ENCODE measurements around the gene SPATS2. TPM values are rescaled to one million over a fixed set of nuclear protein-coding genes. Genes with fewer than 3 reads are reported as not detected.
"Not testable (repeated sequence)": the region's sequence is repeated elsewhere in the genome, so short reads cannot be mapped to it uniquely, and the experiment has no call there.

Gene SPATS2
- total RNA-seq, 2 experiments from 2014 or later: 11.3 to 18.1 TPM

DNA sequence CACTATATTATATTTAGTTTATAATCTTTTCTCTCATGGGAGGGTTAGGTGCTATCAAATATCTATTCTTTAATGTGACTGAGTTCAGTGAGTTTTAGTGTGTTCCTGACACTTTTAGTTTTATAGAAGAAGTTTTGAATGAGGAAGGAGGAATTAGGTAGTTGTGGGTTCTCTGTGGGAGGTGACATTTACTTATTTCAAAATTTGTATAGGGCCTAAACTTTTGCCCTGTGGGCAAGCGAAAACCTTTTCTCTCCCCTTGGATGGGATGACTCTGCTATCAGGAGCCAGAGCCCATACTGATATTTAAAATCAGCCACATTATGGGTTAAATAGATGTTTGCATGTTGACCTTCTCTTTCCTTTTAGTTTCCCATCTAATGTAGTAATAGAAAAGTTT, 43.6 kb downstream of the SPATS2 start:
- Mint-ChIP-seq H3K4me3 (no peak overlapping the region), H3K27ac (no peak overlapping the region), H3K9me3 (ENCODE audit: low read depth) (no peaks in the 10 kb centered on the region), H3K27me3 (no peaks in the 10 kb centered on the region), H3K4me1 (no peaks in the 10 kb centered on the region), H3K36me3 (peaks cover 2% of the 10 kb centered on the region)
- CTCF ChIA-PET: no interaction called here
- no peak for DNase-seq
- no peak for ATAC-seq

DNA sequence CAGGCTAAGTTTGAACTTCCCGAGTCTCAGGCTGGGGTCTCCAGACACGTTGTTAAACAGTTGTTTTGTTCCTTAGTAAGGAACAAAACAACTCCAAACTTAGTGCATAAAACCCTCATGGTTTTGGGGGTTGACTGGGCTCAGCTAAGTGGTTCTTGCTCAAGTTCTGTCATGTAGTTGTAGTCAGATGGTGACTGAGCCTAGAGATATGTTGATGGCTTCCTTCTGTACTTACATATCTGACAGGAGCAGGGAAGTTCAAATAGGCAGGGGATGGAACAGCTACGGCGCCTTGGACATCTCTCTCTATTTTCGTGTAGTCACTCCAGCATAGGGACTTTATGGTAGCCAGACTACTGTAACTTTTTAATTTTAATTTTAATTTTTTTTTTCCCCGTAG, 45.7 kb downstream of the SPATS2 start:
- ATAC-seq (no peak), DNase-seq (no peak)
- Mint-ChIP-seq H3K4me3 (no peak overlapping the region), H3K4me1 (no peaks in the 10 kb centered on the region), H3K27me3 (no peaks in the 10 kb centered on the region), H3K9me3 (ENCODE audit: low read depth) (no peaks in the 10 kb centered on the region), H3K27ac (no peak overlapping the region), H3K36me3 (peaks cover 7% of the 10 kb centered on the region)
- CTCF ChIA-PET: interaction anchor here (1.1 to 1.4 kb wide), 2 partner anchors 11 to 12 kb away, joined by 3 to 5 read pairs; no protein-coding TSS in a partner anchor

DNA sequence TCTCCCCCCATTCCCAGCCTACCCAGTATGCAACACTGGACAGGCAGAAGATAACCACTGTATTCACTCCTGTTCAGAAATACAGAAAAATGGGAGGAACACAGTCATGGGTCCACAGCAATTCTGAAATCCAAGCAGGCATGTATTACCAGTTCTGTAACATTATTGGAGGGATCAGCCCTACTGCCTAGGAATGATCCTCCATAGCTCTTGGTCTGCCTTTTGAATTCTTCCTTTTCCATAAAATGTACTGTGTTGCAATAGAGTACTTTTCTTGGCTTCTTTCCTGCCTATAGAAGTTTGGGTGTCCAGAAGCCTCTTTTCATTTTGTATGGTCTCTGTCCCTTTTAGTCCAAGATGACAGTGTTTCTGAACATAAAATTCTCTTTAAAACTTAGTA, 46.5 kb downstream of the SPATS2 start:
- no peaks in the 10 kb centered on the region for H3K4me1 Mint-ChIP-seq
- ATAC-seq (no peak), DNase-seq (no peak)
- H3K36me3 Mint-ChIP-seq: peaks cover 7% of the 10 kb centered on the region
- H3K27me3 Mint-ChIP-seq: no peaks in the 10 kb centered on the region
- CTCF ChIA-PET: interaction anchor here (1.1 to 1.4 kb wide), 2 partner anchors 10 to 13 kb away, joined by 3 to 5 read pairs; no protein-coding TSS in a partner anchor
- no peak overlapping the region for H3K27ac Mint-ChIP-seq
- no peak overlapping the region for H3K4me3 Mint-ChIP-seq
- no peaks in the 10 kb centered on the region for H3K9me3 Mint-ChIP-seq (ENCODE audit: low read depth)

DNA sequence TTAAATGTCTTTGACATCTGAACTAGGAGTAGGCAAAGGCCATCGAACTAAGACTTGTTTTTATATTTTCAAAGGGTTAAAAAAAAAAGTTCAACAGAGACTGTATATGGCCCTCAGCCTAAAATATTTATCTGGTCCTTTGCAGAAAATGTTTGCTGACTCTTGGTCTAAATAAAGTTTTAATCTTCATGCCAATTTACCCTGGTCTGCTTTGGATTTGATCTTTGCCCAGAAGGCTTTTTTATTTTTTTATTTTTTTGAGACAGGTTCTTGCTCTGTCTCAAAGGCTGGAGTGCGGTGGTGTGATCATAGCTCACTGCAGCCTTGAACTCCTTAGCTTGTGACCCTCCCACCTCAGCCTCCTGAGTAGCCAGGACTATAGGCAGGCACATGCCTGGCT, 47.1 kb downstream of the SPATS2 start:
- no peaks in the 10 kb centered on the region for H3K27me3 Mint-ChIP-seq
- H3K4me3 Mint-ChIP-seq: no peak overlapping the region
- no peak for DNase-seq
- CTCF ChIA-PET: interaction anchor here (1.2 kb wide), 1 partner anchor 16 kb away, joined by 4 read pairs; no protein-coding TSS in a partner anchor
- no peak for ATAC-seq
- peaks cover 7% of the 10 kb centered on the region for H3K36me3 Mint-ChIP-seq
- no peaks in the 10 kb centered on the region for H3K9me3 Mint-ChIP-seq (ENCODE audit: low read depth)
- H3K4me1 Mint-ChIP-seq: no peaks in the 10 kb centered on the region
- H3K27ac Mint-ChIP-seq: no peak overlapping the region

DNA sequence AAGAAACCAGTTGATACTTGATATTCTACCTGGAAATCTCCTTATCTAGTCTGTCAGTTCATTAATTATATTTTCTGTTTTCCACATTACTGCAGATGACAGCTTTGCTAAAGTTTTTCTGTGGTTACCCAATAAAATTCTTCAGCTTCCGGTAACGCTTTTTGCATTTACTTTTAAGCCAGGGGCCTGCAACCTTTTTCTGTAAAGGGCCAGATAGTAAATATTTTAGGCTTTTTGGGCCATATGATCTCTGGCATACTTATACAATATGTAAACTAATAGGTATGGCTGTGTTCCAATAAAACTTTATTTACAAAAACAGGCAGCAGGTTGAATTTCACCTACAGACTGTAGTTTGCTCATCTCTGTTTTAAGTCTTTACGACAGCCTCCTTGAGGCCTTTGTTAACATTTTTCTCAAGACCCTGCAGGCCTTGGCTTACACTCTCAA, 48.3 kb downstream of the SPATS2 start:
- Mint-ChIP-seq H3K27ac (no peak overlapping the region), H3K36me3 (peaks cover 5% of the 10 kb centered on the region), H3K4me1 (no peaks in the 10 kb centered on the region), H3K27me3 (no peaks in the 10 kb centered on the region), H3K9me3 (ENCODE audit: low read depth) (no peaks in the 10 kb centered on the region), H3K4me3 (no peak overlapping the region)
- no peak for DNase-seq
- no peak for ATAC-seq
- CTCF ChIA-PET: interaction anchor here (1.2 kb wide), 2 partner anchors 17 to 57 kb away, joined by 3 to 4 read pairs; no protein-coding TSS in a partner anchor

DNA sequence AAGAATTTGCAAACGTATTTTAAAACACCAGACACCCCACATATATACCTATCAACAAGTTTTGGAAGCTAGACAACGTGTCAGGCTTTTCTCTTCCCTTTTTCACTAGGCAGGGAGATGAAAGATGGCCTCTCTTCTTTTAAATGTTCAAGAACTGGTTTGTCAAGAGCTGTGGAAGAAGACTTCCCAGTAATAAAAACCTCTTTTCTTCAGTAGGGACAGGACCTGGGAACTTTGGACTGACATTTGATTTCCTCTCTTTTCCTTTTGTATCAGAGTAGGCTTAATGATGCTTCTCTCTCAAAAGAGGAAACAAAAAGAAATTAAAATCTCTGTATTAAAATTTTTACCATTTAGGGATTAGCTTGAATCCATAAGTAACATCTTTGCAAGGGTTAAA, 49.6 kb downstream of the SPATS2 start:
- H3K27ac Mint-ChIP-seq: no peak overlapping the region
- CTCF ChIA-PET: interaction anchor here (1.0 to 2.0 kb wide), 3 partner anchors 9 to 71 kb away, joined by 3 to 5 read pairs (median 4); partner anchors contain the start of gene DNAJC22
- H3K9me3 Mint-ChIP-seq (ENCODE audit: low read depth): no peaks in the 10 kb centered on the region
- no peak overlapping the region for H3K4me3 Mint-ChIP-seq
- no peaks in the 10 kb centered on the region for H3K27me3 Mint-ChIP-seq
- no peak for ATAC-seq
- no peak for DNase-seq
- peaks cover 5% of the 10 kb centered on the region for H3K36me3 Mint-ChIP-seq
- peaks cover under 1% of the 10 kb centered on the region for H3K4me1 Mint-ChIP-seq

DNA sequence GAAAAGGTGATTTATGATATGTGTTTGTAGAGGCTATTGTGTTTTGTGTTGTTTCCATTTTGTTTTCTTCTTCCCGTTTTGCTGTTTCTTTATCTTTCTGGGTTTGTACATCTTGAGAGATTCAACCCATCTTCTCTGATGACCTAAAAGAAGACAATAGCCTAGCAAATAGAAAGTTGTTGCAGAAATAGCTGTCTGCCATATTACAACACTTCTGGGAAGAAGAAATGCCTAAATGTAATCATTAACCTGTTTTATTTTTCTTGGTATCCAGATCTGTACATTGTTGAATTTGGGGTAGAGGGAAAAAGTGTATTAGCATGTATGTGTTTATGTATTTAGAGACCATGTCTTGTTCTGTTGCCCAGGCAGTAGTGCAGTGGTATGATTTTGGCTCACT, 50.3 kb downstream of the SPATS2 start:
- ATAC-seq (no peak), DNase-seq (no peak)
- peaks cover 5% of the 10 kb centered on the region for H3K36me3 Mint-ChIP-seq
- no peaks in the 10 kb centered on the region for H3K9me3 Mint-ChIP-seq (ENCODE audit: low read depth)
- CTCF ChIA-PET: interaction anchor here (0.7 to 2.0 kb wide), 3 partner anchors 10 to 51 kb away, joined by 3 to 5 read pairs (median 3); no protein-coding TSS in a partner anchor
- H3K27me3 Mint-ChIP-seq: no peaks in the 10 kb centered on the region
- no peak overlapping the region for H3K4me3 Mint-ChIP-seq
- H3K27ac Mint-ChIP-seq: no peak overlapping the region
- peaks cover 6% of the 10 kb centered on the region for H3K4me1 Mint-ChIP-seq

DNA sequence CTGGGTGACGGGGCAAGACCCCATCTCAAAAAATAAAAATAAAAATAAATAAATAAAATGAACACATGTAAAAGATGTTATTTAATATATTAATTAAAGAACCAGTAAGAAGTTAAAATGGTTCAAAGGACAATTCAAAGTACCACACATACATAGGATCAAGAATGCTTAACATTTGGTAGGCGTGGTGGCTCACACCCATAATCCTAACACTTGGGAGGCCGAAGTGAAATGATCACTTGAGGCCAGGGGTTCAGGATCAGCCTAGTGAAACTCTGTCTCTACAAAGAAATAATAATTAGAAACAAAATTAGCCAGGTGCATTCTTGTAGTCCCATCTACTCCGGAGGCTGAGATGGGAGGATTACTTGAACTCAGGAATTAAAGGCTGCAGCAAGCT, 53.3 kb downstream of the SPATS2 start:
- no peak for DNase-seq
- no peak overlapping the region for H3K4me3 Mint-ChIP-seq
- ATAC-seq: no peak
- peaks cover 6% of the 10 kb centered on the region for H3K36me3 Mint-ChIP-seq
- CTCF ChIA-PET: interaction anchor here (1.0 to 2.2 kb wide), 2 partner anchors 73 to 93 kb away, joined by 3 to 6 read pairs; partner anchors contain the start of gene DNAJC22
- no peaks in the 10 kb centered on the region for H3K27me3 Mint-ChIP-seq
- no peaks in the 10 kb centered on the region for H3K9me3 Mint-ChIP-seq (ENCODE audit: low read depth)
- H3K27ac Mint-ChIP-seq: no peak overlapping the region
- peaks cover 6% of the 10 kb centered on the region for H3K4me1 Mint-ChIP-seq

DNA sequence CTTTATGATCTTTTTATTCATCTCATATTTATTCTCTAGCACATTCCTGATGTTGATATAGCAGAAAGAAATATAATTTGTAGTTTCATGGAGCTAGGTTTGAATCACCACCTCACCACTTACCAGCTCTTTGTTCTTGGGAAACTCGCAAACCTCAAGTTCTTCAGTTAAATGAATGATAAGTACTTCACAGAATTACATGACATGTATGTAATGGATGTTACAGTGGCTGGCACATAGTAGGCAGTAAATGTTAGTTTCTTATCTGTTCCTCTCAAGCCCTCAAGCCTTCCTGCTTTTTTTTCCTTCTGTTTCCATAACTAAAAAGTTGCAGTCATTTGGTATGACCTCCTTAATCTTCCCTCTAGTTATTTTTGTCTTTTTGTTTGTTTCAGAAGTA, 54.9 kb downstream of the SPATS2 start:
- no peak overlapping the region for H3K4me3 Mint-ChIP-seq
- CTCF ChIA-PET: interaction anchor here (0.6 to 1.0 kb wide), 3 partner anchors 79 to 94 kb away, joined by 3 to 4 read pairs (median 4); no protein-coding TSS in a partner anchor
- peaks cover 6% of the 10 kb centered on the region for H3K4me1 Mint-ChIP-seq
- no peak for ATAC-seq
- no peaks in the 10 kb centered on the region for H3K27me3 Mint-ChIP-seq
- H3K36me3 Mint-ChIP-seq: peaks cover 15% of the 10 kb centered on the region
- H3K27ac Mint-ChIP-seq: no peak overlapping the region
- no peak for DNase-seq
- no peaks in the 10 kb centered on the region for H3K9me3 Mint-ChIP-seq (ENCODE audit: low read depth)

DNA sequence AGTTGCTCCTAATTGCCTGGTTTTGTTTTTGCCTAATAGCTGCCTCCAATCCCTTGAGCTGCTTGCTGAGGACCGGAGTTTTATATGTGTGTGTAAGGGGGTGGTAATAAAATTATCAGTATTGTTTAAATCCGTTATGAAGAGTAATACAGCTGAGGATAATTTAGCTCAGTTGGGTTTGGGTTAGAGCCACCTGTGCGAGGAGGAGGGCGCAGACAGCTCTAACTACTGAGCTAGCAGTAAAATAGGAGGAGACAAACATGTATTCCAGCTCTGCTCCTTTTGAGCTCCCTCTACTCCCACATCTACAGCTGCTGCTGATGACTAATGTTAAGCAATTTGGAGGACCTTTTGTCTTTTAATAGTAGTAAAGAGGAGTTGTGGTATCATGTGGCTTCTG, 61.5 kb downstream of the SPATS2 start:
- Mint-ChIP-seq H3K36me3 (peaks cover 9% of the 10 kb centered on the region), H3K9me3 (ENCODE audit: low read depth) (no peaks in the 10 kb centered on the region), H3K4me3 (no peak overlapping the region), H3K4me1 (peaks cover 2% of the 10 kb centered on the region), H3K27me3 (no peaks in the 10 kb centered on the region), H3K27ac (no peak overlapping the region)
- CTCF ChIA-PET: no interaction called here
- no peak for DNase-seq
- ATAC-seq: no peak

DNA sequence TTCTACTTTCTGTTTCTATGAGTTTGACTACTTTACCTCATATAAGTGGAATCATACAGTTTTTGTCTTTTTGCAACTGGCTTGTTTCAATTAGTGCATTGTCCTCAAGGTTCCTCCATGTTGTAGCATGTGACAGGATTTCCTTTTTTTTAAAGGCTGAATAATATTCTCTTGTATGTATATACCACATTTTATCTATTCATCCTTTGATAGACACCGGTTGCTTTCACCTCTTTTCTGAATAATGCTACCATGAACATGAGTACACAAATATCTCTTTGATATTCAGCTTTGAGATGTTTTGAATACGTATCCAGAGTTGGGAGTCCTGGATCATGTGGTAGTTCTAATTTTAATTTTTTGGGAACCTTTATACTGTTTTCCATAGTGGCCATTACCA, 65.4 kb downstream of the SPATS2 start:
- DNase-seq (no peak), ATAC-seq (no peak)
- Mint-ChIP-seq H3K36me3 (no peaks in the 10 kb centered on the region), H3K27ac (no peak overlapping the region), H3K4me1 (peaks cover 2% of the 10 kb centered on the region), H3K9me3 (ENCODE audit: low read depth) (no peaks in the 10 kb centered on the region), H3K27me3 (no peaks in the 10 kb centered on the region), H3K4me3 (no peak overlapping the region)
- CTCF ChIA-PET: no interaction called here

DNA sequence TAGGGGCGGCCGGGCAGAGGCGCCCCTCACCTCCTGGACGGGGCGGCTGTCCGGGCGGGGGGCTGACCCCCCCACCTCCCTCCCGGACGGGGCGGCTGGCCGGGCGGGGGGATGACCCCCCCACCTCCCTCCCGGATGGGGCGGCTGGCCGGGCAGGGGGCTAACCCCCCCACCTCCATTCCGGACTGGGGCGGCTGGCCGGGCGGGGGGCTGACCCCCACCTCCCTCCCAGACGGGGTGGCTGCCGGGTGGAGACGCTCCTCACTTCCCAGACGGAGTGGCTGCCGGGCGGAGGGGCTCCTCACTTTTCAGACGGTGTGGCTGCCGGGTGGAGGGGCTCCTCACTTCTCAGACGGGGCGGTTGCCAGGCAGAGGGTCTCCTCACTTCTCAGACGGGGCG, 69.5 kb downstream of the SPATS2 start:
- H3K9me3 Mint-ChIP-seq (ENCODE audit: low read depth); H3K4me1 Mint-ChIP-seq; H3K27ac Mint-ChIP-seq; DNase-seq; ATAC-seq; H3K4me3 Mint-ChIP-seq; H3K36me3 Mint-ChIP-seq; CTCF ChIA-PET; H3K27me3 Mint-ChIP-seq: not testable (repeated sequence)

DNA sequence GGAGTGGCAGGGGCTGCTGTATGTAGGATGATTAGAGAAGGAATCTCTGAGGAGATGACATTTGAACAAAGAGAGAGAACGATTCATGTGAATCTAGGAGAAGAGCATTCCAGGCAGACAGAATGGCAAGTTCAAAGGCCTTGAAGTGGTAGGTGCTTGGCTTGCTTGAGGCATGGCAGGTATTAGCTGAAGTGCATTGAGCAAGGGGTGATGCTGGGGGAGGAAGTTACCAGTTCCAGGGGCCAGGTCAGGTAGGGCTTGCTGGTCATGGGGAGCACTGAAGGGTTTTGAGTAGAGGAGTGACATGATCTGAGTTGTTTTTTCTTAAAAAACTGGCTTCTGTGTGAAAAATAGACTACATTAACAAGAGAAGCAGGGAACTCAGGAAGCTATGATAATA, 71.8 kb downstream of the SPATS2 start:
- Mint-ChIP-seq H3K27ac (no peak overlapping the region), H3K27me3 (no peaks in the 10 kb centered on the region), H3K36me3 (no peaks in the 10 kb centered on the region), H3K9me3 (ENCODE audit: low read depth) (no peaks in the 10 kb centered on the region), H3K4me1 (no peaks in the 10 kb centered on the region), H3K4me3 (no peak overlapping the region)
- DNase-seq: no peak
- ATAC-seq: no peak
- CTCF ChIA-PET: no interaction called here

DNA sequence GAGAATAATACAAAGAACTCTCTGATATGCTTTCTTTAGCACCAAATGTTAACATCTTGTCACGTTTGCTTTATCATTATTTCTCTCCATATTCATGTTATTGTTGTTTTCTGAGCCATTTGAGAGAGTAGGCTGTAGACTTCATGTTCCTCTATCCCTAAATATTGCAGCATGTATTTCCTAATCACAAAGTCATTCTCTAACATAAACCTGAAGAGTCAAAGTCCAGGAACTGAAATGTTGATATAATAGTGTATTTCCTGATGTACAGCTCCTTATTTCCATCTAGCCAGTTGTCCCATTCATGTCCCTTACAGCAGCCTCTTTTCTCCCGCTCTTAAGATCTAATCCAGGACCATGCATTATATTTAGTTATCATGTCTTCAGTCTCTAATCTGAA, 72.8 kb downstream of the SPATS2 start:
- DNase-seq (no peak), ATAC-seq (no peak)
- H3K4me3 Mint-ChIP-seq: no peak overlapping the region
- H3K4me1 Mint-ChIP-seq: no peaks in the 10 kb centered on the region
- CTCF ChIA-PET: no interaction called here
- H3K9me3 Mint-ChIP-seq (ENCODE audit: low read depth): no peaks in the 10 kb centered on the region
- H3K27me3 Mint-ChIP-seq: no peaks in the 10 kb centered on the region
- no peaks in the 10 kb centered on the region for H3K36me3 Mint-ChIP-seq
- no peak overlapping the region for H3K27ac Mint-ChIP-seq

Data from activated CD8-positive, alpha-beta memory T cell treated with anti-CD3 and anti-CD28 coated beads, Interleukin-2, amount 10 ng/mL, durations not matched to agents 7 days and 5 days (primary cell).